K562 (cell line): Measurements from ENCODE around the gene TCF19. TPM values are rescaled to one million over a fixed set of nuclear protein-coding genes. Genes with fewer than 3 reads are reported as not detected.

Experiments
- ATAC-seq: fragments of 200-7000 bp; cut with Tn5 transposase; 3 replicates; pipeline ENCODE4 v1.9.1; 2020; ENCODE audit warnings: moderate library complexity
- BruUV-seq: library from RNA; stranded (reverse); fragments of 400-500 nt; replicated peaks from 2 replicates; lab custom pipeline; 2021; lab: Mats Ljungman, UMichigan
- CTCF ChIA-PET: fragments of 300-600 bp; formaldehyde crosslinking; extraction: SDS; loops from one replicate; lab custom pipeline; 2021; ENCODE audit warnings: low intra/inter-chr PET ratio; lab: Yijun Ruan, JAX
- POLR2A ChIA-PET: fragments of 300-600, 350-650 bp; sonication (Branson Sonifier 250); formaldehyde crosslinking; extraction: SDS; loops from one replicate; lab custom pipeline; 2021; ENCODE audit warnings: antibody characterized with exemption, inconsistent platforms; lab: Yijun Ruan, JAX
- DNase-seq, 4 experiments: peaks; one replicate each; pipeline versions ENCODE4 v3.0.0 to v3.0.0-alpha.2; 2011 to 2018; ENCODE audit warnings: low spot score in 3 of 4, mixed read lengths in 3 of 4; ENCODE audit errors: extremely low read depth in 1 of 4
- FAIRE-seq: peaks from 2 replicates; lab custom pipeline; 2011; peaks lifted over from hg19 to GRCh38; lab: Jason Lieb, UNC
- H2AFZ ChIP-seq: 2 replicates; pipeline ENCODE4 v1.6.0; 2011; ENCODE audit warnings: low read depth, low read length, control low read depth, inconsistent platforms
- H3K27ac ChIP-seq: fragments of 200-600 bp; 3 replicates; pipeline ENCODE4 v1.8.0; 2011; ENCODE audit warnings: low read depth, mild to moderate bottlenecking, control low read depth, inconsistent platforms, low read length, moderate library complexity, mixed read lengths; ENCODE audit errors: extremely low read depth
- H3K27me3 ChIP-seq, 2 experiments: fragments of 300-600 bp in 1 of 2; 2 replicates in 1 of 2; 3 replicates in 1 of 2; pipeline versions ENCODE4 v1.6.0 to v1.8.0; 2011; ENCODE audit warnings: inconsistent platforms in 2 of 2, low read length in 2 of 2, mild to moderate bottlenecking in 1 of 2, mixed read lengths in 1 of 2, moderate library complexity in 1 of 2; ENCODE audit not compliant: control insufficient read depth in 2 of 2, insufficient read depth in 2 of 2
- H3K36me3 ChIP-seq: fragments of 300-600 bp; 3 replicates; pipeline ENCODE4 v1.8.0; 2011; ENCODE audit warnings: mild to moderate bottlenecking, low read length, inconsistent platforms; ENCODE audit not compliant: control insufficient read depth, insufficient read depth
- H3K4me1 ChIP-seq, 2 experiments: fragments of 200-600 bp in 1 of 2; replicated peaks in 1 of 2; 2 replicates in 1 of 2; 3 replicates in 1 of 2; pipeline versions ENCODE4 v1.5.1 to v1.8.0; 2011; ENCODE audit warnings: inconsistent platforms in 2 of 2, low read length in 2 of 2, mild to moderate bottlenecking in 1 of 2, mixed read lengths in 1 of 2, moderate library complexity in 1 of 2; ENCODE audit not compliant: control insufficient read depth in 2 of 2, insufficient read depth in 2 of 2
- H3K4me2 ChIP-seq: 2 replicates; pipeline ENCODE4 v1.6.1; 2011; ENCODE audit warnings: low read length, control low read depth, inconsistent platforms, mixed read lengths; ENCODE audit not compliant: insufficient read depth
- H3K4me3 ChIP-seq: fragments of 200-600 bp; sonication (generic), shearing (Covaris generic); 2 replicates; pipeline ENCODE4 v1.5.1; 2016; ENCODE audit warnings: control low read depth, inconsistent platforms
- H3K79me2 ChIP-seq: fragments of 200-600 bp; 3 replicates; pipeline ENCODE4 v1.8.0; 2011; ENCODE audit warnings: low read length, inconsistent platforms; ENCODE audit not compliant: control insufficient read depth, insufficient read depth
- H3K9ac ChIP-seq, 2 experiments: 2 replicates each; pipeline versions ENCODE4 v1.6.0 to v1.6.1; 2011; ENCODE audit warnings: low read depth in 2 of 2, low read length in 2 of 2, control low read depth in 1 of 2, inconsistent platforms in 1 of 2, mild to moderate bottlenecking in 1 of 2, mixed read lengths in 1 of 2; ENCODE audit not compliant: insufficient read depth in 1 of 2
- H3K9me1 ChIP-seq: one replicate; pipeline ENCODE4 v1.6.0; 2011; ENCODE audit warnings: inconsistent platforms, mild to moderate bottlenecking, low read length, moderate library complexity; ENCODE audit not compliant: control insufficient read depth, insufficient read depth
- H3K9me3 ChIP-seq: replicated peaks from 2 replicates; pipeline ENCODE4 v1.5.1; 2011; ENCODE audit warnings: low read depth, low read length, inconsistent platforms; ENCODE audit not compliant: control insufficient read depth, insufficient read depth
- H4K20me1 ChIP-seq: replicated peaks from 2 replicates; pipeline ENCODE4 v1.6.1; 2011; ENCODE audit warnings: low read length, inconsistent platforms, mixed read lengths; ENCODE audit not compliant: control insufficient read depth, insufficient read depth
- CBFA2T2 ChIP-seq: fragments of 450-650 bp; conservative IDR thresholded peaks from 2 replicates; pipeline ENCODE4 v1.6.1; 2017; ENCODE audit warnings: mild to moderate bottlenecking
- DDX20 ChIP-seq: fragments of 450-650 bp; IDR thresholded peaks from 2 replicates; pipeline ENCODE4 v1.6.1; 2016; ENCODE audit warnings: missing genetic modification characterization, low read depth, mild to moderate bottlenecking, missing compliant biosample characterization, moderate library complexity
- EGR1 ChIP-seq: fragments of 450-650 bp; conservative IDR thresholded peaks from 2 replicates; pipeline ENCODE4 v1.6.1; 2017; ENCODE audit warnings: mild to moderate bottlenecking
- FOXA1 ChIP-seq: fragments of 450-650 bp; IDR thresholded peaks from 2 replicates; pipeline ENCODE4 v1.6.1; 2016; ENCODE audit warnings: mild to moderate bottlenecking, borderline replicate concordance
- MEF2D ChIP-seq: conservative IDR thresholded peaks from 2 replicates; pipeline ENCODE4 v1.6.1; 2016; ENCODE audit warnings: low read depth, missing genetic modification characterization, missing compliant biosample characterization
- REST ChIP-seq, 2 experiments: fragments of 450-650 bp; formaldehyde crosslinking in 1 of 2; IDR thresholded peaks; 2 replicates each; pipeline versions ENCODE4 v1.4.0 to v1.6.1; 2014 to 2020; ENCODE audit warnings: mild to moderate bottlenecking in 2 of 2, borderline replicate concordance in 1 of 2, low read depth in 1 of 2
- SMAD4 ChIP-seq: fragments of 250-450 bp; sonication (Bioruptor Pico); conservative IDR thresholded peaks from 2 replicates; pipeline ENCODE4 v1.8.0; 2021; ENCODE audit warnings: inconsistent platforms, mild to moderate bottlenecking, moderate library complexity
- WGBS: fragments of 100-300 bp; shearing (Covaris generic); methylation state at CpG from one replicate; pipeline ENCODE4 v1.1.6; 2016; ENCODE audit warnings: low coverage, mixed read lengths; ENCODE audit not compliant: insufficient coverage; ENCODE audit errors: missing lambda C conversion rate; 5-methylcytosine and 5-hydroxymethylcytosine counted together
- in situ Hi-C: fragments of 300-500 bp; cut with MboI; formaldehyde crosslinking; loops from 4 replicates; pipeline ENCODE4 v1.15.0; 2018; ENCODE audit warnings: inconsistent platforms, mixed read lengths
- intact Hi-C: fragments of 100-400 bp; cut with micrococcal nuclease; formaldehyde crosslinking; loops from 2 replicates; pipeline ENCODE4 v1.14.2; 2022
- polyA plus RNA-seq, 8 experiments: library from polyadenylated mRNA; depleted of rRNA in 4 of 8; stranded (reverse) in 5 of 8; unstranded in 3 of 8; fragments of >200 nt; fragmentation: Nextera tagmentation in 2 of 8; fragmentation: Illumina TruSeq in 1 of 8; extraction: Ambion mirVana in 2 of 8; extraction: Trizol in 1 of 8; gene quantifications; 2 replicates each; pipeline versions ENCODE4 v1.2.1 to v1.2.3, GENCODE V29; 2011 to 2014; ENCODE audit warnings: inconsistent platforms in 1 of 8, missing spikeins in 1 of 8
- total RNA-seq, 7 experiments: library from RNA; depleted of rRNA in 6 of 7; stranded (reverse); fragments of >200 nt in 6 of 7; fragmentation: Illumina TruSeq in 2 of 7; extraction: Trizol in 2 of 7; gene quantifications; 2 replicates each; pipeline versions ENCODE4 v1.2.1 to v1.2.3, GENCODE V29; 2011 to 2021; ENCODE audit warnings: low replicate concordance in 1 of 7

The TCF19 gene
- total and polyA plus RNA-seq, 9 of the 15 experiments (the other 6 are each of a cell fraction or from before 2014, with no cell fraction given): 4.2 to 42.5 (median 25.7) TPM

GRCh38 chr6:31203345-31203979 is 45.1 kb downstream of the TCF19 start:
- ATAC-seq (peak; percentile 53), DNase-seq (peak in 2 of 4 experiments; percentile 19 to 54), FAIRE-seq (peak; percentile 46)
- H3K9me3 ChIP-seq: no peaks in the 10 kb centered on the region
- H3K79me2 ChIP-seq: peaks cover 20% of the 10 kb centered on the region
- H3K9ac ChIP-seq: peak overlapping the region in 1 of 2 experiments; percentile 61; a peak in 2 of 4 replicates
- peak overlapping the region; percentile 57 for H3K27ac ChIP-seq
- intact Hi-C loops: loop anchor here (10.0 kb wide), 1 partner anchor 51 kb away; no protein-coding TSS in a partner anchor
- no TSS peak for BruUV-seq
- in situ Hi-C loops: no loop called here
- peak overlapping the region; percentile 74 for H3K4me2 ChIP-seq
- ChIA-PET CTCF (no interaction called here), POLR2A (interaction anchor here (0.6 to 1.0 kb wide), 2 partner anchors 10 to 615 kb away, joined by 3 to 4 read pairs; no protein-coding TSS in a partner anchor)
- peaks cover 4% of the 10 kb centered on the region; the same call in 1 of the 3 replicates for H3K36me3 ChIP-seq
- H4K20me1 ChIP-seq: no peaks in the 10 kb centered on the region
- WGBS: 18% methylated on average over 5 of the region's 5 CpGs
- H3K4me1 ChIP-seq: peaks cover 12 to 18% of the 10 kb centered on the region in 2 experiments; a peak in 4 of 5 replicates
- H3K4me3 ChIP-seq: no peak overlapping the region
- peak overlapping the region; percentile 78 for H2AFZ ChIP-seq
- no peaks in the 10 kb centered on the region for H3K27me3 ChIP-seq
- H3K9me1 ChIP-seq: no peaks in the 10 kb centered on the region
- TF ChIP-seq MEF2D (tag): 0 out of 2 replicates have a peak, but pooled peaks have one; percentile 15
- TF ChIP-seq FOXA1: no peak
- 0 out of 2 replicates have a peak, but pooled peaks have one; percentile 5 for TF ChIP-seq EGR1
- TF ChIP-seq REST (IDR thresholded peaks at IDR 0.05; ENCODE audit: borderline replicate concordance): peak; percentile 21; the same call in 1 of the 2 replicates
- no peak for TF ChIP-seq REST (CRISPR knock-in tag; IDR thresholded peaks at IDR 0.05; ENCODE audit: low read depth)
- peak; percentile 58; the same call in 1 of the 2 replicates for TF ChIP-seq DDX20 (tag)
- TF ChIP-seq CBFA2T2: no peak
- TF ChIP-seq SMAD4 (CRISPR knock-in tag): 0 out of 2 replicates have a peak, but pooled peaks have one; percentile 52
